ENCODE data around the gene DNAJB8.

DNAJB8 gene

DNA sequence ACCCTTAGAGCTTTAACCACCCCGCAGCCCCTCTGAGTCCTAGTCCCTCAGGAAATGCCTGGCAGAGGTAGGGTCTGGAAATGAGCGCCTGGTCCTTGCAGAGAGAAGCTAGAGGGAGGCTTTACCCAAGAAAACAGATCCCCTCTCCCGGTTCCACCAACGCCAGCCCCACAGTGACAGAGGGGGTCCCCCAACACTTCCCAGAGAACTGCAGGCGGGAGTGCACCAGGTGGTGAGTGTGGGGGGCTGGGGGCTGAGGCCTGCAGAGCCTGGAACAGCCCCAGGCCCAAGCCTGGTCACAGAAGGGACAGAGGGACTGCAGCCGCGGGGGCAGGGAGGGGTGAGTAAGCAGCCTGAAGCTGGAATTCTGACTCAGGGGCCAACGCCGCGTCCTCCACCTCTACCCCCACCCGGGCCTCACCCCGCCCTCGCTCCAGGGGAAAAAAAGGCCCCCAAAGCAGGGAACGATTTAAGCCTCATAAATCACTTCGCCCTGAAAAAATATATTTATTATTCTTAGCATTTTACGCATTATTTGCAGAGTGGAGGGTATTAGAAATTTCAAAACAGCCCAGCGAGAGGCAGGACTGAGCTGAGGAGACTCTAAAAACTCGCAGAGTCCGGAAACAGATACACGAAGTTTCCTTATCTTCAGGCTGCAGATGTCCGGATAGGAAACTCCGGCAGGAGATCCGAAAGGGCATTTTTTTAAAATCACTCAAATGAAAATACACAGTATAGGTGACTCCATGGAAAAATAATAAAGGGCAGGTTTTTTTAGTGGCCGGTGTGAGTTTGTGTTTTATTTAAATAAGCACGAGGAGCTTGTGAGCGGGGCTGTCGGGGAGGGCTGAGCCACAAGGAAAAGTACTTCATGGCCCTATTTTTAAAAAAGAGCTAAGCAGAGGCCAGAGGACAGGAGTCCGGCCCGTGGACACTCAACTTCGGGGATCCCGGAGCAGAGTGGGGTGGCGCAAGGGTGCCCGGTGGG, 16.3 kb upstream of the DNAJB8 start:
- ATAC-seq = no peak

DNA sequence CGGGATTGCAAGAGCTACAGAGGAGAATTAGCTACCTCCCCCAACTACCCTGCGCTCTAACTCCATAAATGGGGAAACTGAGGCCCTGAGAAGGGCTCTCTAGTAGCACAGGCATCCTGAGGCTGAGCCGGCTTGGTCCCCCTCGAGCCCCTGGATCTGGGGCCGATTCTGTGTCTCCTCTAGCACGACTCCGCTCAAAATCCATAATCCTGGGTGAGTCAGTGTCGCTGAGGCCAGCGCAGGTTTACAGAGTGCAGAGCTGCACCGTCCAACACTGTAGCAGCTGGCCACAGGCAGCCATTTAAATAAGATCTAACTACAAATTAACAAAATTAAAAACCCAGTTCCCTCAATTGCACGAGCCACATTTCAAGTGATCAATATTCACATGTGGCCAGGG, 15.5 kb upstream of the DNAJB8 start:
- ATAC-seq = no peak

DNA sequence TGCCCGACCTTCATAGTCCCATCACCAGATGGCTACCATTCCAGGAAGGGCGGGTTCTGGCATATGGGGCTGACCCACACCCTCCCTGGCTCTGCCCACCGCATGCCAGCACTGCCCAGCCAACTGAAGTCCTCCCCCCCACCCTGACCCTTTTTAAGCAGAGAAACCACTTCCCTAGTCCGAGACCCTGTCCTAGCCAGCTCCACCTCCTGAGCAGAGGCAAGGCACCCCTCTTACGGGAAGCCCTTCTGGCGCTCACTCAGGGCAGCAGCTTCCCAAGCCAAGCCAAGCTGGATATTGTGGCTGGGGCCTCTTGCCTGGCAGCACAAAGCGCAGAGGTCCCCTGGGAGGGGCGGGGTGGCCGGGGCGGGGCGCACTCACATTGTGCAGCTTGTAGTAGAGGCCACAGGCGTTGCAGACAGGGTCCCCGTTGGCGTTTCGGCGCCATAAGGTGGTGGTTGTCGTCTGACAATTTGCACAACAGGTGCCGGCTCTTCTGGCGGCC, 14.8 kb upstream of the DNAJB8 start:
- no peak for ATAC-seq

DNA sequence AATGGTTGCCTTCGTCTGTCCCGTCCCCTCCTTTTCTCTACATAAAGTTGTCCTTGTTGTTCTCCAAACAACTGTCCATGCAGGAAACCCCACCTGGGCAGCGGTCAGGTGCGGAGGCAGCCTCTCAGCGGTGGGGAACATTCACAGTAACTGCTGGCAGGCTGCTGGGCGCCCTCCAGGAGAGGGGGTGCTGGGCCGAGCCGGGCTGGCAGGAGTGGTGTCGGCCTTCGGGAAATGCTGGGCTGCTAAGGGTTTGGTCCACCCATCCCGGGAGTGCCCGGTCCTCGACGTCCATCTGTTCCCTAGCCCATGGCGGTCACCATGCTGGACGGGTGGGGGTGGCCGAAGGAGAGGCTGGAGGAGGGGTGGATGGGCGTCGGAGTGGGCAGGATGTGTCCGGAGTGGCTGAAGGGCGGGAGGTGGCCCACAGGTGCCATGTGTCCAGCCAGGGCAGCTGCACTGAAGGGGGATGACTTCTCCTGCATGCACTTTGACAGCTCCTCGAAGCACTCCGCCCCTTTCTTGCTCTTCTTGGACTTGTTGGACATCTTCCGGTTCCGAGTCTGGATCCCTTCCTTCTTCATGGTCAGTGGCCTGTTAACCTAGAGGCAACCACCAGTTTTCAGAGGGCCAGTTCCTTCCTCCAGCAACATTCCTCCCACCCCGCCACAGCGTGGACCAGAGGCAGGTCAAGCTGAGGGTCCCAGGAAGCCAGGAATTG, 14.2 kb upstream of the DNAJB8 start:
- no peak for ATAC-seq

DNA sequence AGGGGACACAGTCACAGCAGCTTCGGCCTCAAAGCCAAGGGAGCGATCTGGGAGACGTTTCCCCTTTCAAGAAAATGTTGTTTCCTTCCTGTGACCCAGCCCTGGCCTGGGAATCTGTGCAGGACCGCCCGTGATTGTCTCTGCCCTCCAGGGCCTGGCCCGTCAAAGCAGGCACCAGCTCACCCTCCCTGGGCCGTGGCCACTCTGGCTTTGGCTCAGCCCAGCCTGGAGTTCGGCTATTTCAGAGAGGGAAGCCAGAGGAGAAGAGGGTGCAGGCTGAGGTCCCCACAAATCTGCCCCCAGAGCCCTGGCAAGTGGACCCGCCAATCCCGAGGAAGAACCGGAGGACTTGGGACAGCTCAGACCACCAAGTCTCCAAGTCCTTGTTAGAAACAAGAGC, 13.6 kb upstream of the DNAJB8 start:
- ATAC-seq = no peak

DNA sequence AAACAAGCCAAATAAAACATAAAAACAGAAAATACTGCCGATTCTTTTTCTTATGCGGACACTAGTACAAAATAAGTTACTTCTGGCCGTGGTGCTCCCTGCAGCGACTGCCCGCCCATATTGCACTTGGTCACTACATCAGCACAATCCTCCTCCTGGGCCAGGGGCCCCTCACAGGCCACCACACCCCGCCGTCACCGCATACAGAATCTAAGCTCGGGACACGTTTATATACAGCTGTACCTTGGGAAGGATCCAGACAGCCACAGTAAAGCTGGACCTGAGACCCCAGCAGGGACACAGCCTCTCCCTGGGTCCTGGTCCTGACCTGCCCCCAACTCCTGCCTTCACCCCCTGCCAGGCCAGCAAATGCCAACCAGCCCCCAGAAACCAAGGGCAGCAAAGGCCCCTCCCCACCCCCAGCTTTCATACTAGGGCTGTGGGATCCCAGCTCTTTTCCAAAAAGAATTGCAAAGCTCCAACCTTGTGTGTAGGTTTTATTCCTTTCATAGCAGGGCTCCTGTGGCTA, 12.9 kb upstream of the DNAJB8 start:
- ATAC-seq = no peak

DNA sequence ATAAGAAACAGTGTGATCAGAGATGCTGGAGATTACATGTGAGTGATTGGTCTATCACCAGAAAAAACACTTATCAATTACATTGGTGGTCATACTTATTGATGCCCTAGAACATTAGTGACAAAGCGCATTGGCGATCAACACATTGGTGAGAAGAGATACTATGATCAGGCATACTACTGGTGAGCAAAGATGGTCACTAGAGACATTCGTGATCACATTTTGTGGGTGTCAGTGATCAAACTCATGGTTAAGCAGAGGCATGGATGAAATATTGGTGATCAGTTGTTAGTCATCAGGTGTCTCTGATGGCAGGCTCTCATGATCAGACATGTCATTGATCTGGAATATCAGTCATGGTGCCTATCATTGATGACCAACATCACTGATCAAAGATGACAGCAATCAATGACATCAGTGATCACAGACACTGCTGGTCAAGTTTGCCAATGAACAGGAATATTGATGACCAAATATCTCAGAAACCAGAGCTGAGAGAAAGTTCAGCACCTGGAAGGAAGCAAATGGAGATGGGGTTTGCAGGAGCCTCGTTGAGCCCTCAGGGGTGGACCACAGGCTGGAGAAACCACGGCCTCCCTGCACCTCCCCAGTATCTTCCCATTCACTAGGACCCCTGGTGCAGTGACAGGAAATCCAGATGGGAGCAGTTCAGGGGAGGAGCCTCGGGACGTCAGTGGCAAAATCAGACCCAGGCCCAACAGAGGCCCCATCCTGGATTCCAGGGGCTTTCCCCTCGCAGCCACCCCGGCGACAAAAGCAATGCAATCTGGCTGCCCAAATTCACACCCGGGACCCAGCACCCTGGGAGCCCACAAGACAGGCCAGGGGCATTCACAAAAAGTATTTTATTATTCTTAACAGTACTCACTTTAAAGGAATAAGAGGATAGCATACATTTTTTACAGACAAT, 12.2 kb upstream of the DNAJB8 start:
- ATAC-seq = no peak

DNA sequence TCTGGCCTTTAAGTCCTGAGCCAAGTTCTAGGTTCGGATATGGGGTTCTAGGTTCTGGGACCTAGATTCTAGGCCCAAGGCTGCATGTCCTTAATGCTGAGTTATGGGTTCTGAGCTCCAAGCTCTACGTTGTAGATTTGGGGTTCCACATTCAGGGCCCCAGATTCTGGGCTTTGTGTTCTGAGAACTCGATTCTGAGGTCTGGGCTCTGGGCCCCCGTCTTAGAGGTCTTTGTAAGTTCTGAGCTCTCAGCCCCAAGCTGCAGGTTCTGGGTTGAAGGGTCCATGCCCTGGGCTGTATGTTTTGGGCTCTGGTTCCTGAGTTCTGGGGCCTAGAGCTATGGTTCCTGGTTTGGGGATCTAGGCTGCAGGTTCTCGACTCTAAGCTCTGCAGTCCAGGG, 10.0 kb upstream of the DNAJB8 start:
- no peak for ATAC-seq

DNA sequence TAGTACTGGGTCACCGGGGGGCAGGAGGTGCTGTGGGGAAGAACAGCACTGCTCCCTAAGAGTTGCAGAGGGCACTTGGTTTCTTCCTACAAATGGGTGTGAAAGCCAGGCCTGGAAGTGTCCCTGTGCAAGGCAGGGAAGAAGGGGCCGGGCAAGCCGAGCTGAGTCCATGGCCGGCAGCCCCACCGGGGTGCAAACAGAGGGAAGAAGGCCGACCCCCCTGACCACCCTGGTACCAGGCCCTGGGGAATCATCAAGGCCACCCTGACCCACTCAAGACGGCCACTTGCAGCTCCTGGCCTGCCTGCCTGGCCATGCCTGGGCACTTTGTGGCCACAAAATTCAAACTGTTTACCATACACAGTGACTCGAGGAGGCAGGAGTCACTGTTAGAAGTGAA, 8.7 kb upstream of the DNAJB8 start:
- ATAC-seq = no peak

DNA sequence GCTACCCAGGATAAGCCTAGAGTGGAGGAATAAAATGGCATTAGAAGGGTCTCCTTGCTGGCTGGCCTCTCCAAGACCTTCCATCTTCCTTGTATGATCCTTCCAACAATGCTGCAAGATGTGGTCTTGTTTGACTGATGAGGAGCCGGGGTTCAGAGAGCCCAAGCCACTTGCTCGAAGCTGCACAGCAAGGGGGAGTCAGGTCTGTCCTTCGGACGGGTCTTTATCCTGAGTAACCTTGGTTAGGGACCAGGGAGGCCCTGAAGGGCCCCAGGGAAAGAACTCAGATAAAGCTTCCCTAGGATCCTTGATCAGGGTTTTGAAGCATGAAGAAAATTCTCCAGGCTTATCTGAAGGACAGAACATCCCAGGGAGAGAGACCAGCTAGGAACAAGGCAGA, 7.0 kb upstream of the DNAJB8 start:
- ATAC-seq = no peak

DNA sequence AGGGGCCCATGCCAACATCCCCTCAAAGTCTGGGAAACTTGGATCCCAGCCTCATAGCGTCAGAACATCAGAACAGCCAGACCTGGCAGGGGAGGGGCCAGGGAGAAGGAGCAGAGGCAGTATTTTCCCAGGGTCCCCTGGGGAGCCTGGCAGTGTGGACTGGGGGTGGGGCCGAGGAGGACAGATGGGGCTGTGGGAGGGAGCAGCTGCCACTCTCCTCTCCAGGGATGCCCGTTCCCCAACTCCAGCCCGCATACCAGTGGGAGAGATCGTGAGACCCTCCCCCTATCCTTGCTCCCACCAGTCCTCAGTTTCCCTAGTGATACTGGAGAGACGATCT, 6.5 kb upstream of the DNAJB8 start:
- no peak for ATAC-seq

DNA sequence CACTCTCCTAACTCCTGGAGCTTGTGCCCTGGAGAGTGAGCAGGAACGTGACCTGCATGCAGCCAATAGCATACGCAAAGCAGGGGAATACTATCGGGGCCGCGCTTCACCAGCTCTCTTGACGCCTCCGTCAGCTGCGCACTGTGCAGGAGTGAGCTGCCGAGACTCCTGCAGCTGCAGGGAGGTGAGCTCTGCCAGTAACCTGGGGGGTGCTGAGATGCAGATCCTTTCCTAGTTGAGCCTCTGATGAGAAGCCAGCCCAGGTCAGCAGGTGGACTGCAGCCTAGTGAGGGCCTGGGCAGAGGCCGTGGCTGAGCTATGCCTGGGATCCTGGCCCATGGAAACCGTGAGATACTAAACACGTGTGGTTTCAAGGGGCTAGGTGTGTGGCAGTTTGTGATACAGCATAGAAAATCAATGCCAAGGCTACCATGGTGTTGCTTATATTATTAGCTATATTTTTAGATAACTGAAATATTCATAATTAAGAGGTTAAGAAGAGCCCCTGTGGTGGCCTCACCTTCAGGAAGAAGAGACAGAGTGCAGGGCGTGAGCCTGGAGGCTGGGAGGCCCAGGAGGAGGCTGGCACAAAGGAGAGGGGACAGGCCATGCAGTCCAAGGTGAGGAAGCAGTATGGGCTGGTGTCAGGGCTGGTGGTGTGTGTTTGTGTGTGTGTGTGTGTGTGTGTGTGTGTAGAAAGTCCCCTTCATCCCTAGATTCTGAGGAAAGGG, 5.9 kb upstream of the DNAJB8 start:
- ATAC-seq = no peak

DNA sequence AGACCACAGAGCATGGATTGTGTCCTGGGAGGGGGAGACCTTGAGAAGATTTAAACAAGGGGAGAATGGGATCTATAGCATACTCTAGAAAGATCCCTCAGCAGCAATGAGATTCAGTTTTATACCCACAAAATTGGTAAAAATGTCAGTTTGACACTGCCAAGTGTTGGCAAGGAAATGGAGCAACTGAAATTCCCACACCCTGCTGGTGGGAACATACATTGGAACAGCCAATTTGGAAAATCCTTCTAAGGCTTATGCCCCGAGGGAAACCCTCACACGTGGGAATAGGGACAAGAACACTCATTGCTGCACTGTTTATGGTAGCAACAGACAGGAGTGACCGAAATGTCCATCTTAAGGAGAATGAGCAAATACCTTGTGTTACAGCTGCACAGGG, 5.0 kb upstream of the DNAJB8 start:
- ATAC-seq = no peak

DNA sequence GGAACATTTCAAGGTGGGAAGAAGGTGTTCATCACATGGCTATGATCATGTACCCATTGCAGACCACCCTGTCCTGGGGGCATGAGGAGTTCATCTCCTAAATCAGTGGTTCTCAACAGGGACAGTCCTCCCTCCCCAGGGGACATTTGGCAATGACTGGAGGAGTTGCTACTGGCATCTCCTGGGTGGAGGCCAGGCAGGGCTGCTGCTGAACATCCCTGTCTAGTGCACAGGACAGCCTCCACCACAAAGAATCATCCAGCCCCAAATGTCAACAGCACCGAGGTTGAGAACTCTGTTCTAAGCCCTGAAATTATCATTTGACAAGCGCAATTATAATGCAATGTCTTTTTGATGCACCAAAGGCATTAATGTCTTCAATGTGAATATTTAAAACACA, 4.4 kb upstream of the DNAJB8 start:
- ATAC-seq = no peak

DNA sequence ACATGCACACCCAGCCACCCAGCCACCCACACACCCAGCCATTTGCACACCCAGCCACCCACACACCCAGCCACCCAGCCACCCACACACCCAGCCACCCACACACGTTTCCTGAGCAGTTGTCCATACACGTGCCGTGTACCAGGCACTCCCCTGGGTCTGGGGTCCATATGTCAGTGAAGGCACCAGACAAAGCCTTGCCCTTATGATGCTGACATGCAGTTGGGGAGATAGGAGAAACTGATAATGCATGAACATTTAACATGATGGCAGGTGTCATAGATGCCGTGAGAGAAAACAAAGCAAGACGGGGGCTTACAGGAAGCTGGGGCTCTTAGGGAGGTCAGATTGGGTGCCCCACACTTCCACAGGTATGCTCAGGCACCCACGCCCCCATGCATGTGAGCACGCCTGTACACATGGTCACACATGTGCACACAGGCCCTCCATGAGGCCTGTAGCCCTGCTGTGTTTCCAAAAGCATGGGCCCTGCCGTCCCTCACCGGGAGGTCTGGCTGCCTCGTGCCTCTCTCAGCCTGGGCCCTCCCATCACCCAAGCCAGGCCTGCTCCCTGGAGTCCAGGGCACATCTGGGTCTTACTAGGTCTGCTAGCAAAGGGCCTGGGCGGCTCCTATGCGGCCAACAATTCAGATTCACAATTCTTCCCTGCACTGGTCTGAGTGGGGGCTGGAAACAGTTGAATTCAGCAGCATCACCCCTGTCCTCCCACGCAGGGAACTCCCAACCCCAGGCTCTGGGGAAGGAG, 3.6 kb upstream of the DNAJB8 start:
- ATAC-seq = no peak

DNA sequence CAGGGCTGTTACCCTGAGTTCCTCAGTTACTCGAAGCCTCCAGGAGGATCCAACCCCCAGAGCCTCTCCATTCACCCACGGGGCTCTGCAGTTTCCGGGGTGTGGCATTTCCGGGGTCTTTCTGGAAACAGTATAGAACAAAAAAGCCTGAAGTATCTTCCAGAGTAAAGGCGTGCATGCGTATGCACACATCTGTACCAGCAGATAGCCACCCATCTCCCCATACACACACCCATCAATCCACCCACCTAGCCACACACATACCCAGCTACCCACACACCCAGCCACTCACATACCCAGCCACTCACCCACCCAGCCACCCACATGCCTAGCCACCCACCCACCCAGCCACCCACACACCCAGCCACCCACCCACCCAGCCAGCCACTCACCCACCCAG, 2.9 kb upstream of the DNAJB8 start:
- no peak for ATAC-seq

DNA sequence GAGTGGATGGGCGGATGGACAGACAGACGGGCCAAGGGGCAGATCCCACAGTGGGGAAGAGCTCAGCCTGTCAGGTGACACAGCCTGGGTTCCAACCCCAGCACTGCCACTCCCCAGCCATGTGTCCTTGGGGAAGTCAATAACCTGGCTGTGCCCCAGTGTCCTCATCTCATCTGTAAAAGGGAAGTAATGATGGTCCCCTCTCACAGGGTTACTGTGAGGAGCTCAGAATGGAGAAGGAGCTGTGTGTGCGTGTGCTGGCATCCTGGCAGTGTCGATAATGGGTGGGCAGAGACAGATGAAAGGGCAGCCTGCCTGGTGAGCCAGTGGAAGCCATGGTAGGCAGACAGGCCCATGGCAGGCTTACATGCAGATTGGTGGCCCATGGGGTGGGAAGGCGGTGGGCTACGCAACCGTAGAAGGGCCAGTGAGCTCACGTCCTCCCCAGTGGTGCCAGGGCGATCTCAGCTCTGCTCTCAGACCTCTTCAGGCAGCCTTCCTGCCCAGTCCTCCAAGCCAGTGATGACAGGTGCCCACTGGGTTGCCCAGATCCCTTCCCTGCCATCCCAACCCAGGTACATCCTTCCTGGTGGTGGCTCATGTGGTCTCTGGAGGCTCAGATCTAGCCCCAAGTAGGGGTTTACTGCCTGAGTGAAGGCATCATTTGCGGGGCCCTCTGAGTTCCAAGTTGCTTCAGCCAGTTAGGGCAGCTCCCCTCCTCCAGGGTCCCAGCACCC, 2.3 kb upstream of the DNAJB8 start:
- ATAC-seq = no peak

DNA sequence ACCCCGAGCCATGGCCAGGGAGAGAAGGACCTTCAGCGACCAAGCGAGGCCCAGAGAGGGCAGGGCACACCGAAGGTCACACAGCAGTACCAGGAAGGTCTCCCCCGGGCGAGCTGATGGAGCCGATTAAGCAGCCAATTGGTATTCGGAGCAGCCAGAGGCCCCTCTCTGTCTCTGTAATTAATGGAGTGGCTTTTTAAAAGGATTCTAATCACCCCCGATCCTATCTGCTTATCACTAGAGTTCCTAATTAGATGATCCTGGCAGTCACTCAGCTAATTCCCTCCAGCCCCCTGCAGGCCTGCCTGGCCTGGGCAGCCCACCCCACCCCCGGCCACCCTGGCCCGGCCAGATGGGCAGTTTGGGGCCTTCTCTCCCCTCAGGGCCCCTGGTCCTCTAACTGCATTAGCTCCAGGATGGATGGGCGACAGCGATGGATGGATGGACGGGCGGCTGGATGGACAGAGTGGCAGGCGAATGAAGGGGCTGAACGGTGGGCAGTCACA, 1.6 kb upstream of the DNAJB8 start:
- ATAC-seq = no peak

DNA sequence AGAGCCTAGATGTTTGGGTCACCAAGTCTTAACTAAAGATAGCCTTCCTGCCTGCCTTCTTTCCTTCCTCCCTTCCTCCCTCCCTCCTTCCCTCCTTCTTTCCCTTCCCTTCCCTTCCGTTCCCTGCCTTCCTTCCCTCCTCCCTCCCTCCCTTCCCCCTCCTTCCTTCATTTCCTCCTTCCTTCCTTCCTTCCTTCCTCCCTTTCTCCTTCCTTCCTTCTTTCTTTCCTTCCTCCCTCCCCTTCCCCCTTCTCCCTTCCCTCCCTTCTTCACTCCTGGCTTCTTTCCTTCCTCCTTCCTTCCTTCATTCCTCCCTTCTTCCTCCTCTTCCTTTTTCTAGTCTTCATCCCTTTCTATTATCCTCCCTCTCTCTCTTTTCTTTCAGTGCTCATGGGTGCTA, 2.0 kb downstream of the DNAJB8 start:
- ATAC-seq = no peak

DNA sequence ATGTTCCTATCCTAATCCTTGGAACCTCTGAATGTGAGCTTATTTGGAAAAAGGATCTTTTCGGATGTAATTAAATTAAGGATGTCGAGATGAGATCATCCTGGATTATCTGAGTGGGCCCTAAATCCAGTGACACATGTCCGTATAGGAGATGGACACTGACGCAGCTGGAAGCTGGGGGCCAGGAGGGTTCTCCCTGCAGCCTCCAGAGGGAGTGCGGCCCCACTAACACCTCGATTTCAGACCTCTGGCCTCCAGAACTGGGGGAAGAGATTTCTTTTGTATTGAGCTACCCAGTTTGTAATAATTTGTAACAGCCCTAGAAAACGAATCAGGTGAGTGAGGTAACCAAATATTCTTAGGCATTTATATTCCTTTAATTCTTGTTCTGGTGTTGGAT, 2.5 kb downstream of the DNAJB8 start:
- no peak for ATAC-seq

All from activated CD4-positive, CD25-positive, alpha-beta regulatory T cell treated with anti-CD3 and anti-CD28 coated beads, Interleukin-2, amount 50 U/mL, for 24 hours (primary cell).